ENCODE measurements around the gene SLC11A1.

Gene SLC11A1

GRCh38 chr2:218438596-218438995 lies 56.5 kb downstream of the SLC11A1 start:
- no peak for TF ChIP-seq CTCF (conservative IDR thresholded peaks at IDR 0.05; ENCODE audit: control insufficient read depth, insufficient read depth, low read depth, low read length)
- no peak overlapping the region for H3K4me3 ChIP-seq (ENCODE audit: control insufficient read depth, low read depth, low read length)
- DNase-seq (ENCODE audit: low read depth): no peak

GRCh38 chr2:218444692-218445357 lies 62.8 kb downstream of the SLC11A1 start:
- TF ChIP-seq CTCF (conservative IDR thresholded peaks at IDR 0.05; ENCODE audit: control insufficient read depth, insufficient read depth, low read depth, low read length): no peak
- no peak overlapping the region for H3K4me3 ChIP-seq (ENCODE audit: control insufficient read depth, low read depth, low read length)
- DNase-seq (ENCODE audit: low read depth): no peak

GRCh38 chr2:218445602-218446001 lies 63.5 kb downstream of the SLC11A1 start:
- TF ChIP-seq CTCF (conservative IDR thresholded peaks at IDR 0.05; ENCODE audit: control insufficient read depth, insufficient read depth, low read depth, low read length): no peak
- DNase-seq (ENCODE audit: low read depth): no peak
- H3K4me3 ChIP-seq (ENCODE audit: control insufficient read depth, low read depth, low read length): no peak overlapping the region

Data from fibroblast of mammary gland (primary cell).